Measurements from ENCODE around the gene ZNF667.

The ZNF667 gene

DNA sequence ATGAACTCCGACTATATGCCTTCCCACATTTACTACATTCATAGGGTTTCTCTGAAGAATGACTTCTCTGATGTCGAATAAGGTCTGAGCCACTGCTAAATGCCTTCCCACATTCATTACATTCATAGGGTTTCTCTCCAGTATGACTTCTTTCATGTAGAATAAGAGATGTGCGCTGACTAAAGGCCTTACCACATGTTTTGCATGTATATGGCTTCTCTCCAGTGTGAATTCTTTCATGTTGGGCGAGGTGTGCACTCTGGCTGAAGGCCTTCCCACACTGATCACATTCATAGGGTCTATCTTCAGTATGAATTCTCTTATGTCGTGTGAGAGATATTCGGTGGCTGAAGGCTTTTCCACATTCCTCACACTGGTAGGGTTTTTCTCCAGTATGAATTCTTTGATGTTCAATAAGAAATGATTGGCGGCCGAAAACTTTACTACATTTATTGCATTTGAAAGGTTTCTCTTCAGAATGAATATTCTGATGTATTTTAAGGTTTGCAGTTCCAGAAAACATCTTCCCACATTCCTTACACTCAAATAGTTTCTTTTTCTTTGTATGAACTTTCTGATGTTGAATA, 35.8 kb downstream of the ZNF667 start:
- Histone ChIP-seq H3K27me3 (ENCODE audit: control insufficient read depth, insufficient read depth, low read length) (no peaks in the 10 kb centered on the region), H3K27ac (ENCODE audit: low read depth, low read length) (no peak overlapping the region), H3K9ac (ENCODE audit: low read length) (no peak overlapping the region), H3K4me3 (ENCODE audit: low read depth, low read length) (no peak overlapping the region), H3K9me3 (ENCODE audit: control insufficient read depth, insufficient read depth, low read depth, low read length) (peaks cover 66% of the 10 kb centered on the region), H3K36me3 (ENCODE audit: control insufficient read depth, insufficient read depth, low read length) (peaks cover 17% of the 10 kb centered on the region; the same call in 1 of the 2 replicates), H3K4me1 (ENCODE audit: control insufficient read depth, insufficient read depth, low read length) (no peaks in the 10 kb centered on the region)

DNA sequence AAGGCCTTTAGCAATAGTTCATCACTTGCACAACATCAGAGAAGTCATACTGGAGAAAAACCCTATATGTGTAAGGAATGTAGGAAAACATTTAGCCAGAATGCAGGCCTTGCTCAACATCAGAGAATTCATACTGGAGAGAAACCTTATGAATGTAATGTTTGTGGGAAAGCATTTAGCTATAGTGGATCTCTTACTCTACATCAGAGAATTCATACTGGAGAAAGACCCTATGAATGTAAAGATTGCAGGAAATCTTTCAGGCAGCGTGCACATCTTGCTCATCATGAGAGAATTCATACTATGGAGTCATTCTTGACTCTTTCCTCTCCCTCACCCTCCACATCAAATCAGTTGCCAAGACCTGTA, 53.2 kb downstream of the ZNF667 start:
- no peak overlapping the region for H3K9ac ChIP-seq (ENCODE audit: low read length)
- H3K4me1 ChIP-seq (ENCODE audit: control insufficient read depth, insufficient read depth, low read length): no peaks in the 10 kb centered on the region
- H3K27ac ChIP-seq (ENCODE audit: low read depth, low read length): no peak overlapping the region
- peaks cover 13% of the 10 kb centered on the region for H3K36me3 ChIP-seq (ENCODE audit: control insufficient read depth, insufficient read depth, low read length)
- no peaks in the 10 kb centered on the region for H3K27me3 ChIP-seq (ENCODE audit: control insufficient read depth, insufficient read depth, low read length)
- H3K9me3 ChIP-seq (ENCODE audit: control insufficient read depth, insufficient read depth, low read depth, low read length): peaks cover 90% of the 10 kb centered on the region
- H3K4me3 ChIP-seq (ENCODE audit: low read depth, low read length): no peak overlapping the region

DNA sequence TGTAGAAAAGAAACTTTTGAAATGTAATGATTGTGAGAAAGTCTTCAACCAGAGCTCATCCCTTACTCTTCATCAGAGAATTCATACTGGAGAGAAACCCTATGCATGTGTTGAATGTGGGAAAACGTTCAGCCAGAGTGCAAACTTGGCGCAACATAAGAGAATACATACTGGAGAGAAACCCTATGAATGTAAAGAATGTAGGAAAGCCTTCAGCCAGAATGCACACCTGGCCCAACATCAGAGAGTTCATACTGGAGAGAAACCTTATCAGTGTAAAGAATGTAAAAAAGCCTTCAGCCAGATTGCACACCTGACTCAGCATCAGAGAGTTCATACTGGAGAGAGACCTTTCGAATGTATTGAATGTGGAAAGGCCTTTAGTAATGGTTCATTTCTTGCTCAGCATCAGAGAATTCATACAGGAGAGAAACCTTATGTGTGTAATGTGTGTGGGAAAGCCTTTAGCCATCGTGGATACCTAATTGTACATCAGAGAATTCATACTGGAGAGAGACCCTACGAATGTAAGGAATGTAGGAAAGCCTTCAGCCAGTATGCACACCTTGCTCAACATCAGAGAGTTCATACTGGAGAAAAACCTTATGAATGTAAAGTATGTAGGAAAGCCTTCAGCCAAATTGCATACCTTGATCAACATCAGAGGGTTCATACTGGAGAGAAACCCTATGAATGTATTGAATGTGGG, 53.7 kb downstream of the ZNF667 start:
- no peak overlapping the region for H3K27ac ChIP-seq (ENCODE audit: low read depth, low read length)
- peaks cover 13% of the 10 kb centered on the region for H3K36me3 ChIP-seq (ENCODE audit: control insufficient read depth, insufficient read depth, low read length)
- no peaks in the 10 kb centered on the region for H3K4me1 ChIP-seq (ENCODE audit: control insufficient read depth, insufficient read depth, low read length)
- H3K4me3 ChIP-seq (ENCODE audit: low read depth, low read length): no peak overlapping the region
- no peaks in the 10 kb centered on the region for H3K27me3 ChIP-seq (ENCODE audit: control insufficient read depth, insufficient read depth, low read length)
- H3K9me3 ChIP-seq (ENCODE audit: control insufficient read depth, insufficient read depth, low read depth, low read length): peaks cover 91% of the 10 kb centered on the region
- H3K9ac ChIP-seq (ENCODE audit: low read length): no peak overlapping the region

DNA sequence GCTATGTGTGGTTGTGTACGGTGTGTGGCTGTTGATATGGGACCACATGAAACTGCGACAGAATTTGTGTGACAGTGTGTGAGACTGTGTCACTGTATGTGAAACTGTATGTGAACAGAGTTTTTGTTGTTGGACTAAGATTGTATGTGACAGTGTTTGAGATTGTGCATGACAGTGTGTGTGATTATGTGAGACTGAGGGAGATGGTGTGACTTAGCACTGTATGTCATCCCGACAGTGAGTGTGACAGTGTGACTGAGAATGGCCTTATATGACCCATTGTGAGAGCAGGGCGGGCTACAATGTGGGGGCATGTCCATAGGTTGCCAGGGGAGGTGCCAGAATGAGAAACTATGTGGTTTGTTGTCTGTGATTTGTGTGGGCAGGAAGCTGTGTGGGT, 72.1 kb downstream of the ZNF667 start:
- no peak overlapping the region for H3K9ac ChIP-seq (ENCODE audit: low read length)
- H3K9me3 ChIP-seq (ENCODE audit: control insufficient read depth, insufficient read depth, low read depth, low read length): peaks cover 57% of the 10 kb centered on the region
- H3K4me1 ChIP-seq (ENCODE audit: control insufficient read depth, insufficient read depth, low read length): peaks cover 5% of the 10 kb centered on the region
- H3K4me3 ChIP-seq (ENCODE audit: low read depth, low read length): peak overlapping the region; percentile 90
- peaks cover 26% of the 10 kb centered on the region for H3K36me3 ChIP-seq (ENCODE audit: control insufficient read depth, insufficient read depth, low read length)
- H3K27ac ChIP-seq (ENCODE audit: low read depth, low read length): no peak overlapping the region
- no peaks in the 10 kb centered on the region for H3K27me3 ChIP-seq (ENCODE audit: control insufficient read depth, insufficient read depth, low read length)

DNA sequence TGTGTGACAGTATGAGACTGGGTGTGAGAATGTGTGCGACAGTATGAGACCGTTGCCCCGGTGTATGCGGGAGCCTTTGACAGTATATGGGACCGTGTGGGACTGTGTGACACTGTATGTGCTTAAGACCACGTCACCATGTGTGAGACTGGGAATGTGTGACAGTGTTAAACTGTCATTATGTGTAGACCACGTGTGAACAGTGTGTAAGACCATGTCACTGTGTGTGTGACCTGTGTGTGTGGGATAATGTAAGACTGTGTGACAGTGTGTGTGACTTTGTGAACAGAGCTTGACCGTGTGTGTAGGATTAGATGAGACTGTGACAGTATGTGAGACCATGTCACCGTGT, 72.5 kb downstream of the ZNF667 start:
- H3K4me1 ChIP-seq (ENCODE audit: control insufficient read depth, insufficient read depth, low read length): peaks cover 5% of the 10 kb centered on the region
- peaks cover 25% of the 10 kb centered on the region for H3K36me3 ChIP-seq (ENCODE audit: control insufficient read depth, insufficient read depth, low read length)
- no peak overlapping the region for H3K27ac ChIP-seq (ENCODE audit: low read depth, low read length)
- peak overlapping the region; percentile 88 for H3K9ac ChIP-seq (ENCODE audit: low read length)
- peaks cover 57% of the 10 kb centered on the region for H3K9me3 ChIP-seq (ENCODE audit: control insufficient read depth, insufficient read depth, low read depth, low read length)
- no peaks in the 10 kb centered on the region for H3K27me3 ChIP-seq (ENCODE audit: control insufficient read depth, insufficient read depth, low read length)
- peak overlapping the region; percentile 90 for H3K4me3 ChIP-seq (ENCODE audit: low read depth, low read length)

DNA sequence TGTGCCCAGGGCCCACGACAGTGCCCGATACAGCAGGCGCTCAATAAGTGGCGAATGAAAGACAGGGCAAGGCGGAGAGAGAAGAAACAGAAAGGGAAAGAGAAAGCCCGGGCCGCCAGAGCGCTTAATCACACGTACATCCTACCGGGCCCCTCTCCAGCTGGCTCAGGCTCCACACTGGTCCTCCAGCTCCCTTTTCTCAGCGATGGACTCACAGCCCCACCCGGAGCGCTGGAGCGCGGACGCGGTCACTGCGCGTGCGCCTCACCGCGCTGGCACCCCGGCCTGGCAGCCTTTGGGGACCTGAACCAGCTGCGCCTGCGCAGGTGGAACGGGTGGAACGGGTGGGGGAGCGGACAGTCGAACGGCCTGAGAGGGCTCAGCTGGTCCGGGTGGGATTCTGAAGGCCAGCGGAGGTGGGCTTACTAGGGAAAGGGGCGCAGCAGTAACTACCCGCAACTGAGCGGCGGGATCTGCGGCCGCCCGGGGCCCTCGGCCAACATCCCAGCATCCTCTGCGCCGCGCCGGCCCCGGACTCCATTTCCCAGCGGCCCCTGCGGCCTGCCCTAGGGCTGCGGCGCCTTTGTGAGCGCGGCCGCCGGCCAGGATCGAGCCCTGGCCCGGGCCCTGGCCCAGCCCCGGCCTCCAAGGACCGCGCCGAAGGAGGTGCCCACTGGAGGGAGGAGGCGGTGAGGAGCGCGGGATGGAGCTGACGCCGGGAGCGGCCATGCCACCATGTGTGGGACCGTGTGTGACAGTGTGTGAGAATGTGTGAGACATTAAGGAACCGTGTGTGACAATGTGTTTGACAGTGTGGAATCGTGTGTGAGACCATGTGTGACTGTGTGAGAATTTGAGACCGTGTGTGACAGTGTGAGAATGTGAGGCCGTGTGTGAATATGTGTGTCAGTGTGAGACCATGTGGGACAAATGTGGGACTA, 73.1 kb downstream of the ZNF667 start, which contains the start of gene ZNF583:
TSS of gene ZNF583 (plus strand) at position 569 of the 941 bp plus-strand sequence. CDS start 2,783 bp downstream, outside the sequence.
- H3K4me3 ChIP-seq (ENCODE audit: low read depth, low read length): peak within 1 kb of the TSS; percentile 90
- H3K9ac ChIP-seq (ENCODE audit: low read length): peak within 1 kb of the TSS; percentile 88
- H3K27ac ChIP-seq (ENCODE audit: low read depth, low read length): peak within 1 kb of the TSS; percentile 94
- H3K4me1 ChIP-seq (ENCODE audit: control insufficient read depth, insufficient read depth, low read length): peaks cover 5% of the 10 kb centered on the region
- peaks cover 26% of the 10 kb centered on the region for H3K36me3 ChIP-seq (ENCODE audit: control insufficient read depth, insufficient read depth, low read length)
- H3K9me3 ChIP-seq (ENCODE audit: control insufficient read depth, insufficient read depth, low read depth, low read length): peaks cover 57% of the 10 kb centered on the region
- no peaks in the 10 kb centered on the region for H3K27me3 ChIP-seq (ENCODE audit: control insufficient read depth, insufficient read depth, low read length)

DNA sequence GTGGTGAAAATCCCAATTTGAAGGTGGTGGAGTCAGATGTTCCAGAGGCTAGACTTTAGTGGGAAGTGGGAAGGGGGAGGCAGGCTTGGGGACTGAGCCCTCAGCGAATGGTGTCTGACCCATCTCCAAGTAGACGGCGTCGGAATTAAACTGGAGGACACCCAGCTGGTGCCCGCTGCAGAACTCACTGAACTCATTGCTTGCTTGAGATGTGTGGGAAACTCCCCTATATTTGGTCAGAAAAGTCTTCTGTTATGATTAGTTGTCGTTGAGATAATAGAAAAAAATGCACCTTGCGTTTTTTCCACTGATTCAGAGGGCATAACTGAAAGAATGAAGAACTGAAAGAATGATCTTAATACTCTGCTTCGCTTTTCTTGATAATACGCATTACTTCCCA, 73.9 kb downstream of the ZNF667 start:
- Histone ChIP-seq H3K27me3 (ENCODE audit: control insufficient read depth, insufficient read depth, low read length) (no peaks in the 10 kb centered on the region), H3K36me3 (ENCODE audit: control insufficient read depth, insufficient read depth, low read length) (peaks cover 25% of the 10 kb centered on the region), H3K4me1 (ENCODE audit: control insufficient read depth, insufficient read depth, low read length) (peaks cover 5% of the 10 kb centered on the region), H3K27ac (ENCODE audit: low read depth, low read length) (no peak overlapping the region), H3K9me3 (ENCODE audit: control insufficient read depth, insufficient read depth, low read depth, low read length) (peaks cover 53% of the 10 kb centered on the region), H3K4me3 (ENCODE audit: low read depth, low read length) (peak overlapping the region; percentile 90), H3K9ac (ENCODE audit: low read length) (peak overlapping the region; percentile 88)

DNA sequence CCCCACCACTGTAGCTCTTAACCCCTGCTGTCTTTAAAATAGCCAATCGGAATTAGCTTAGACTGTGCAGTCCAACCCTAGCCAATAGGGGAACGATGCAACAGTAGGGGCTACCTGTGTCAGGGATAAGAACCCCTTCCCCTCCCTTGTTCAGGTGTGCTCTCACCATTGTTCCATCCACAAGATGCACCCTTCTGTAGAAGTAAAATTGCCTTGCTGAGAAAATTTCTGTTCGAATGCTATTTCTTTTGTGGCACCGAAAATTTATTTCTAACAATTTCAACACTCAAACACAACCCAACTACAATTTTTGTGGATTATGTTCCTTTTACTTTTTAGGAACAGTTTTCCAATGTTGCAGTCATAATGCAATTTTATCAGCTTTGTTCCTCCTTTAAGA, 76.7 kb downstream of the ZNF667 start:
- Histone ChIP-seq H3K36me3 (ENCODE audit: control insufficient read depth, insufficient read depth, low read length) (peaks cover 22% of the 10 kb centered on the region), H3K4me3 (ENCODE audit: low read depth, low read length) (no peak overlapping the region), H3K4me1 (ENCODE audit: control insufficient read depth, insufficient read depth, low read length) (peaks cover 5% of the 10 kb centered on the region), H3K9ac (ENCODE audit: low read length) (no peak overlapping the region), H3K27me3 (ENCODE audit: control insufficient read depth, insufficient read depth, low read length) (no peaks in the 10 kb centered on the region), H3K9me3 (ENCODE audit: control insufficient read depth, insufficient read depth, low read depth, low read length) (peaks cover 44% of the 10 kb centered on the region), H3K27ac (ENCODE audit: low read depth, low read length) (no peak overlapping the region)

DNA sequence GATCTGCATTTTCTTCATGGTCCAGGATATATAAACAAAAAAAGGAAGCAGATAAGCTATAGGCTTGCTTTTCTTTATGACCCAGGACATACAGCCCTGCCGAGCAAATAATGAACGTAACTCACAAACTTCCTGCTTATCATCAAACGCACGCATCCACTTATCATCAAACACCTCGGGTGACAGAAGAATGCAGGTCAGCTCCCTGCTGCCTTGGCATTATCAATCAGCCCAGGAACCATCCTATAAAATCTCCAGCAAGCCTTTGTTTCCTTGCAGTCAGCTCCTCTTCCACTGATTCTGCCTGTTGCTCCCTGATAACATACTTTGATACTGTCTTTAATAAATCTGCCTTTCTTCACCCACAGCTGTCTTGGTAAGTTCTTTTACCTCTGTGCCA, 78.3 kb downstream of the ZNF667 start:
- peaks cover 48% of the 10 kb centered on the region for H3K9me3 ChIP-seq (ENCODE audit: control insufficient read depth, insufficient read depth, low read depth, low read length)
- H3K4me1 ChIP-seq (ENCODE audit: control insufficient read depth, insufficient read depth, low read length): no peaks in the 10 kb centered on the region
- H3K9ac ChIP-seq (ENCODE audit: low read length): no peak overlapping the region
- H3K36me3 ChIP-seq (ENCODE audit: control insufficient read depth, insufficient read depth, low read length): peaks cover 26% of the 10 kb centered on the region
- no peaks in the 10 kb centered on the region for H3K27me3 ChIP-seq (ENCODE audit: control insufficient read depth, insufficient read depth, low read length)
- no peak overlapping the region for H3K27ac ChIP-seq (ENCODE audit: low read depth, low read length)
- no peak overlapping the region for H3K4me3 ChIP-seq (ENCODE audit: low read depth, low read length)

DNA sequence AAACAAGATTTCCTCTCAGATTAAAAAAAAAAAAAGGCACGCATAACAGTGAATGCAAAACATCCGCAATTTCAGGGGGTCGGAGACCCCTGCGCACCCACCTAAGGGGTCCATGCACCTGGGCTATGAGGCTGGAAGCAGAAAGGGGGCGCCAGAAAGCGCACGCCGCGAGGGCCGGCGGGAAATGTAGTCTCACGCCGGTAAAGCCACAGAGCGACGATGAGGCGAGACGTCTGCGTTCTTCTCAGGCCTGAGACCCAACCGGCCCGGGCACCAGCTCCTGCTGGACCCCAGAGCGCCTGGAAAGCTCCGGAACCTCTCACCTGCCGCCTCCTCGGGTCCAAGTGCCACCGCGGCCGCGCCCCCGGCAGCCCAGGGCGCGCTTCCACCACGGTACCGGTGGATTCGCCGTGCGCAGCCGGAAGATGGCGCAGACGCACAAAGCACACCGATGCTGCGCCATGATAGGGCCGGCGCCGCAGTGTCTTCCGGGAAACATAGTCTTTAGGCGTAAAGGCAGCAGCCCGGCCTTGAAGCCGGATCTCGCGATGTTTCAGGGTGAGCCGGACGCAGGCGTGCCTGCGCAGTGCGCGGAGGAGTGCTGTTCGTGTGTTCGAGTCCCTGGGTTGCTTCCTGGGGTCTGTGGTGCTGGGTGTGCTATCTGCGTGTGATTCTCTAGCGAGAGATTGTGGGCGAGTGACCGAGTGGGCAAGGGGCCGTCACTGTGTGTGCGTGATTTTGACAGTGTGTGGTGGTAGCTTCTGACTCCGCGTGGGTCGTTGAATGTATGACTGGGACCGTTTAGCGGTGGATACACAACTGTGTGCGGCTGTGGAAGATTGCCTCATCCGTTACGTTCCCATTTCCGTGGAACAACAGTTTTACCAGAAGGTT, 83.8 kb downstream of the ZNF667 start, which contains the start of gene ZNF582:
TSS of gene ZNF582 (minus strand) at position 416 of the 894 bp plus-strand sequence. CDS start 1,782 bp downstream, outside the sequence.
- peak within 1 kb of the TSS; percentile 93 for H3K4me3 ChIP-seq (ENCODE audit: low read depth, low read length)
- peaks cover 22% of the 10 kb centered on the region for H3K36me3 ChIP-seq (ENCODE audit: control insufficient read depth, insufficient read depth, low read length)
- no peaks in the 10 kb centered on the region for H3K4me1 ChIP-seq (ENCODE audit: control insufficient read depth, insufficient read depth, low read length)
- peak within 1 kb of the TSS; percentile 87 for H3K27ac ChIP-seq (ENCODE audit: low read depth, low read length)
- H3K9me3 ChIP-seq (ENCODE audit: control insufficient read depth, insufficient read depth, low read depth, low read length): peaks cover 22% of the 10 kb centered on the region; the same call in 1 of the 2 replicates
- H3K9ac ChIP-seq (ENCODE audit: low read length): peak within 1 kb of the TSS; percentile 93
- no peaks in the 10 kb centered on the region for H3K27me3 ChIP-seq (ENCODE audit: control insufficient read depth, insufficient read depth, low read length)
